PFSK-1 (cell line): Measurements from ENCODE around the gene MCTP1.

Source experiments
- POLR2AphosphoS5 ChIP-seq: IDR thresholded peaks from 2 replicates; pipeline ENCODE4 v1.6.1; 2012; ENCODE audit warnings: low read depth, mild to moderate bottlenecking, control low read depth, low read length, moderate library complexity
- TAF1 ChIP-seq: IDR thresholded peaks from 2 replicates; pipeline ENCODE4 v1.6.1; 2012; ENCODE audit warnings: low read length, control low read depth, borderline replicate concordance; ENCODE audit not compliant: insufficient read depth
- TF ChIP-seq, protein P1 (sequence below), 2 experiments: IDR thresholded peaks; 2 replicates each; pipeline versions ENCODE4 v1.6.1 to v1.8.0; 2011 to 2012; ENCODE audit warnings: low read depth in 2 of 2, low read length in 2 of 2, control low read depth in 1 of 2, inconsistent platforms in 1 of 2, mild to moderate bottlenecking in 1 of 2, moderate library complexity in 1 of 2; ENCODE audit not compliant: insufficient read depth in 1 of 2

DNA sequence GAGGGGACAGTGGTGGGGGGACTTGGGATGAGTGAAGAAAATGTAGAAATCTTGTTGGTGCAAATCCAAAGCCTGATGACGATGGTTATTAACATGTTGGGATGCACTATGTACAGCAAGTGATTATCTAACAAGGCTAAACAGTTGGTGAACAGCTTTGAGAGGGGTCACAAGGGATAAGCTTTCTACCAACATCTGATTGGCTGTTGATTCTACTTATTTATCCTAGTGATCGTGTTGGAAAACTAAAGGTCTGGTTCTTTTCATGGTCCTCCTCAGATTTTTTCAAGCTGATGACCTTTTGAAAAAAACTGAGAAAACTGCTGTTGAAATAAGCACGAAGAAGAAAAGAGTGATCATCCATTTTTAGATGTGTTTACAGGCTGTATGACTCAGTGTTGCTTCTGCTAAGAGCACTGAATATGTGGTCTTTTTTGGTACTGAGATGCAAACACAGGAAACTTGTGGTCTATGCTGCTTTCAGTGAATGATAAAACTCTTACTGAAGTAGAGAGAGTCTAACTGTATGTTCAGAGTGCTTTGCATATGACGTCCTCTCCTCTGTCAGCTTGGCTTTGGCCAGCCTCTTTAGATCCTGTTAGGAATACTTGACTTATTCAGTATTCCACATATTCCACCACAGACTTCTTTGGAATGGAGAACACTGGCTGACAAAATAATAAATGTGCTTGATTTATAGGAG, 491.6 kb downstream of the MCTP1 start:
- TF ChIP-seq TAF1 (no peak), POLR2AphosphoS5 (no peak)
- TF ChIP-seq, protein P1, sequence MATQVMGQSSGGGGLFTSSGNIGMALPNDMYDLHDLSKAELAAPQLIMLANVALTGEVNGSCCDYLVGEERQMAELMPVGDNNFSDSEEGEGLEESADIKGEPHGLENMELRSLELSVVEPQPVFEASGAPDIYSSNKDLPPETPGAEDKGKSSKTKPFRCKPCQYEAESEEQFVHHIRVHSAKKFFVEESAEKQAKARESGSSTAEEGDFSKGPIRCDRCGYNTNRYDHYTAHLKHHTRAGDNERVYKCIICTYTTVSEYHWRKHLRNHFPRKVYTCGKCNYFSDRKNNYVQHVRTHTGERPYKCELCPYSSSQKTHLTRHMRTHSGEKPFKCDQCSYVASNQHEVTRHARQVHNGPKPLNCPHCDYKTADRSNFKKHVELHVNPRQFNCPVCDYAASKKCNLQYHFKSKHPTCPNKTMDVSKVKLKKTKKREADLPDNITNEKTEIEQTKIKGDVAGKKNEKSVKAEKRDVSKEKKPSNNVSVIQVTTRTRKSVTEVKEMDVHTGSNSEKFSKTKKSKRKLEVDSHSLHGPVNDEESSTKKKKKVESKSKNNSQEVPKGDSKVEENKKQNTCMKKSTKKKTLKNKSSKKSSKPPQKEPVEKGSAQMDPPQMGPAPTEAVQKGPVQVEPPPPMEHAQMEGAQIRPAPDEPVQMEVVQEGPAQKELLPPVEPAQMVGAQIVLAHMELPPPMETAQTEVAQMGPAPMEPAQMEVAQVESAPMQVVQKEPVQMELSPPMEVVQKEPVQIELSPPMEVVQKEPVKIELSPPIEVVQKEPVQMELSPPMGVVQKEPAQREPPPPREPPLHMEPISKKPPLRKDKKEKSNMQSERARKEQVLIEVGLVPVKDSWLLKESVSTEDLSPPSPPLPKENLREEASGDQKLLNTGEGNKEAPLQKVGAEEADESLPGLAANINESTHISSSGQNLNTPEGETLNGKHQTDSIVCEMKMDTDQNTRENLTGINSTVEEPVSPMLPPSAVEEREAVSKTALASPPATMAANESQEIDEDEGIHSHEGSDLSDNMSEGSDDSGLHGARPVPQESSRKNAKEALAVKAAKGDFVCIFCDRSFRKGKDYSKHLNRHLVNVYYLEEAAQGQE (IDR thresholded peaks at IDR 0.05; ENCODE audit: insufficient read depth in 1 of 2, low read depth in 2 of 2, low read length in 2 of 2), result no peak
